H1 (cell line): ENCODE measurements around the gene VPS35L.

Source experiments
- CTCF ChIP-seq, 3 experiments: IDR thresholded peaks; 1 replicate in 2 of 3; 2 replicates in 1 of 3; pipeline versions ENCODE4 v1.5.1 to v1.6.1; 2011; ENCODE audit warnings: low read length in 3 of 3, mild to moderate bottlenecking in 3 of 3, inconsistent platforms in 2 of 3, low read depth in 1 of 3, moderate library complexity in 1 of 3; ENCODE audit not compliant: insufficient read depth in 1 of 3; ENCODE audit errors: control extremely low read depth in 1 of 3
- EGR1 ChIP-seq: IDR thresholded peaks from 2 replicates; pipeline ENCODE4 v1.6.1; 2011; ENCODE audit warnings: low read depth, low read length, borderline replicate concordance
- TAF1 ChIP-seq: IDR thresholded peaks from 2 replicates; pipeline ENCODE4 v1.6.1; 2011; ENCODE audit warnings: mild to moderate bottlenecking, low read depth, low read length

DNA sequence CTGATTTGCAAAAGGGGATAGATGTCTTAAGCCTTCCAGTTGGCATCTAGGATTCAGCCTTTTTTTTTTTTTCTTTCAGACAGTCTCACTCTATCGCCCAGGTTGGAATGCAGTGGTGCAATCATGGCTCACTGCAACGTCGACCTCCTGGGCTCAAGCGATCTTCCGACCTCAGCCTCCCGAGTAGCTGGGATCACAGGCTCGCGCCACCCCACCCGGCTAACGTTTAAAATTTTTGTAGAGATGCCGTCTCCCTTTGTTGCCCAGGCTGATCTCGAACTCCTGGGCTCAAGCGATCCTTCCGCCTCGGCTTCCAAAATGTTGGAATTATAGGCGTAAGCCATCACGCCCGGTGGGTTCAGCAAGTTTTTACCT is 32.3 kb upstream of the VPS35L start:
- TF ChIP-seq CTCF (IDR thresholded peaks at IDR 0.05; ENCODE audit: control extremely low read depth in 1 of 3, insufficient read depth in 1 of 3, low read depth in 1 of 3, low read length in 3 of 3) (no peak), TAF1 (no peak), EGR1 (no peak)
